Rectal smooth muscle tissue (tissue), 1 donor: ENCODE measurements around the gene PLCB1.
A peak's percentile ranks its signal among the peaks of the same experiment; 100 is the strongest.

ENCODE experiments used
- H3K27ac ChIP-seq: one replicate; pipeline ENCODE4 v1.7.0; 2013; ENCODE audit warnings: low read depth, low read length, inconsistent platforms
- H3K27me3 ChIP-seq: one replicate; pipeline ENCODE4 v1.7.0; 2013; ENCODE audit warnings: low read length; ENCODE audit not compliant: control insufficient read depth, insufficient read depth
- H3K36me3 ChIP-seq: one replicate; pipeline ENCODE4 v1.7.0; 2013; ENCODE audit warnings: low read length; ENCODE audit not compliant: control insufficient read depth, insufficient read depth
- H3K4me1 ChIP-seq: one replicate; pipeline ENCODE4 v1.7.0; 2013; ENCODE audit warnings: low read length; ENCODE audit not compliant: control insufficient read depth, insufficient read depth
- H3K4me3 ChIP-seq: one replicate; pipeline ENCODE4 v1.7.0; 2013; ENCODE audit warnings: low read length
- H3K9ac ChIP-seq: one replicate; pipeline ENCODE4 v1.7.0; 2013; ENCODE audit warnings: low read length

The PLCB1 gene

GRCh38 chr20:8118039-8118438, 14.0 kb upstream of the PLCB1 start:
- Histone ChIP-seq H3K4me3 (no peak overlapping the region), H3K9ac (no peak overlapping the region), H3K27ac (peak overlapping the region; percentile 70), H3K27me3 (no peaks in the 10 kb centered on the region), H3K36me3 (no peaks in the 10 kb centered on the region), H3K4me1 (peaks cover 27% of the 10 kb centered on the region)

DNA sequence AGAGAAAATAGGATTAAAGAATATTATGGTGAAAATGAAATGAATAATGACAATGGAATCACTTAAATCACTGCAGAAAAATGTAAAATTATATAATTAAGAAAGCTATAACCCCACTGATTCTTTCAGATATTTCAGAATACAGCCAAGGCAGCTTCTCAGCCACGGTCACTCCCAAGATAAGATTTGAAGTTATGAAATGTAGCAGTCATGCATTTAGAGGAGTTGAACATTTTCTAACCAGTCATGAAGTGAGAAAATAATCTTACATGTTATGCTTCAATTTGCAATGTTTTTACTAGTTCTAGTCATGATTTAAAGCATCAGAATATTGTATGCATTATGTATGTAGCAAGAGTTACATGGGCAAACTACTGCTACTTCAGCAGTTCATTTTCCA, 13.3 kb upstream of the PLCB1 start:
- Histone ChIP-seq H3K4me1 (peaks cover 27% of the 10 kb centered on the region), H3K36me3 (no peaks in the 10 kb centered on the region), H3K4me3 (no peak overlapping the region), H3K9ac (no peak overlapping the region), H3K27ac (no peak overlapping the region), H3K27me3 (no peaks in the 10 kb centered on the region)

DNA sequence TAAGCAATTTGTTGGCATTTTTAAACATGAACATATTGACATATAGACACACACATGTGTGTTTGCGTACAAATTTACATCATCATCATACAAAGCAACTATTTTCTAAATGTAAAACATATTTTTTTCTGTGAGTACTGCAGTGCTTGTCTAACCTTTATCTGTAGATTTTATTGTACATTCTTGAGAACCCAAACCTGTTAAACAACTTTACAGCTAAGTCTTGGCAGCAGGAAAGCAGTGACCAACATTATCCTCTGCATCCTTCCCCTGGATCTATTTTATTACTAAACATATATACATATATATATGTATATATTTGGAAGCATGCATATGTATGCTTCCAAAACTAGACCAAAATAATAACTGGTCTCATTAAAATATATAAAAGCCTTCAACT, 10.4 kb upstream of the PLCB1 start:
- Histone ChIP-seq H3K27ac (no peak overlapping the region), H3K4me3 (no peak overlapping the region), H3K27me3 (no peaks in the 10 kb centered on the region), H3K4me1 (peaks cover 18% of the 10 kb centered on the region), H3K36me3 (no peaks in the 10 kb centered on the region), H3K9ac (no peak overlapping the region)

GRCh38 chr20:8124639-8125038, 7.4 kb upstream of the PLCB1 start:
- Histone ChIP-seq H3K27me3 (no peaks in the 10 kb centered on the region), H3K36me3 (no peaks in the 10 kb centered on the region), H3K4me1 (peaks cover 21% of the 10 kb centered on the region), H3K4me3 (no peak overlapping the region), H3K9ac (no peak overlapping the region), H3K27ac (no peak overlapping the region)

DNA sequence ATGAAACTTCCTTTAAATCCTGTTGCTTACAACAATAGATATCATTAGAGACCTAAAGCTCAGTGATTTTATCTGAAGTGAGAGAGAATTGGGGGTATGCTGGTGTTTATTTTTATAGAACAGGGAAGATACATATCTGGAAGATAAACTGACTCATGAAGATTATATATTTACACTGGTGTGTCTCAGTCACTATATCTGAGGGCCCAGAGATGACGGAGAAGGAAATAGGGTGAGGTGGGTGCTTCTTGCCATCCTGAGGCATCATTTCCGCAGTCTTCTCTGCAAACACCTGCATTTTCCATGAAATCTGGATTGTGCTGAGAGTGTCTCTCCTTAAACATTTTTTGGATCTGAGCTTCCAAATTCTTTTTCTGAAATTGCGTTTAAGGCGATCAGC, 5.9 kb upstream of the PLCB1 start:
- Histone ChIP-seq H3K27me3 (no peaks in the 10 kb centered on the region), H3K27ac (no peak overlapping the region), H3K36me3 (no peaks in the 10 kb centered on the region), H3K9ac (no peak overlapping the region), H3K4me1 (peaks cover 21% of the 10 kb centered on the region), H3K4me3 (no peak overlapping the region)

GRCh38 chr20:8126841-8127378, 5.2 kb upstream of the PLCB1 start:
- no peak overlapping the region for H3K9ac ChIP-seq
- no peak overlapping the region for H3K4me3 ChIP-seq
- H3K36me3 ChIP-seq: no peaks in the 10 kb centered on the region
- no peaks in the 10 kb centered on the region for H3K27me3 ChIP-seq
- peaks cover 21% of the 10 kb centered on the region for H3K4me1 ChIP-seq
- H3K27ac ChIP-seq: no peak overlapping the region

- peaks cover 21% of the 10 kb centered on the region for H3K4me1 ChIP-seq
- H3K9ac ChIP-seq: no peak overlapping the region
- H3K27me3 ChIP-seq: no peaks in the 10 kb centered on the region
- no peaks in the 10 kb centered on the region for H3K36me3 ChIP-seq
- no peak overlapping the region for H3K27ac ChIP-seq
- H3K4me3 ChIP-seq: no peak overlapping the region
Observed at GRCh38 chr20:8127553-8128255, 4.4 kb upstream of the PLCB1 start.

DNA sequence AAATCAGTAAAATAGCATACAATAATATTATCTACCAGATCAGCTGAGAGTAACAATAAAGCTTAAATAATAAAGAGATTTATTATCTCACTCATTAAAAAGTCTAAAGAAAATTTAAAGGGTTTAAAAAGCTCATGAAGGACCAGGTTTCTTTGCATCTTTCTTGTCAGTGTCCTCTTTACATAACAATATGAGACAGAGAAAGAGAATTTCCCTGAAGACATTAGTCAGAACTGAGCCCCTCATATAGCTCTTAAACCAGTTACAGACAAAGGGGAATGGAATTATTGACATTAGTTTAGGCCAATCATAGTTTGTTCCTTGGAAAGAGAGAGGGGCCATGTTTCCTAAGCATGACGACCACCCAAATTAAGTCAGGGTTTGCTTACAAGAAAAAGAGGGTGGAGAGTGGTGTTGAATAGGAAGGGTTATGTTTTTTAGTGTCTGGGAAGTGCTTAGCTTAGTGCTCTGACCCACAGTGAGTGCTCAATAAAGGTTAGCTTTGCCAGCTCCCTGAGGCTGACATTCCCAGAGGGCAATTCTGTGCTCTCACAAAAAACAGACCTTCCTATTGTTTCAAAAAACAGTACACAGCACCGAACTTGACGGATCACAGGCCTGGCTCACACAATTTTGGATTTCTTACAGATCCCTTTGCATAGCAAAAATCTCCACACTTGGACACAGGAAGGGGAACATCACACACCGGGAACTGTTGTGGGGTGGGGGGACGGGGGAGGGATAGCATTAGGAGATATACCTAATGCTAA, 3.6 kb upstream of the PLCB1 start:
- Histone ChIP-seq H3K9ac (no peak overlapping the region), H3K27me3 (peaks cover 2% of the 10 kb centered on the region), H3K4me3 (no peak overlapping the region), H3K4me1 (peaks cover 21% of the 10 kb centered on the region), H3K36me3 (no peaks in the 10 kb centered on the region), H3K27ac (no peak overlapping the region)

- H3K27me3 ChIP-seq: peaks cover 2% of the 10 kb centered on the region
- peaks cover 21% of the 10 kb centered on the region for H3K4me1 ChIP-seq
- no peaks in the 10 kb centered on the region for H3K36me3 ChIP-seq
- H3K9ac ChIP-seq: no peak overlapping the region
- H3K27ac ChIP-seq: peak overlapping the region; percentile 54
- H3K4me3 ChIP-seq: no peak overlapping the region
Observed at GRCh38 chr20:8129211-8129976, 2.7 kb upstream of the PLCB1 start.

- Histone ChIP-seq H3K9ac (no peak overlapping the region), H3K4me1 (peaks cover 27% of the 10 kb centered on the region), H3K36me3 (no peaks in the 10 kb centered on the region), H3K27ac (peak overlapping the region; percentile 71), H3K4me3 (no peak overlapping the region), H3K27me3 (peaks cover 2% of the 10 kb centered on the region)
Observed at GRCh38 chr20:8130840-8131526, 1.1 kb upstream of the PLCB1 start.

DNA sequence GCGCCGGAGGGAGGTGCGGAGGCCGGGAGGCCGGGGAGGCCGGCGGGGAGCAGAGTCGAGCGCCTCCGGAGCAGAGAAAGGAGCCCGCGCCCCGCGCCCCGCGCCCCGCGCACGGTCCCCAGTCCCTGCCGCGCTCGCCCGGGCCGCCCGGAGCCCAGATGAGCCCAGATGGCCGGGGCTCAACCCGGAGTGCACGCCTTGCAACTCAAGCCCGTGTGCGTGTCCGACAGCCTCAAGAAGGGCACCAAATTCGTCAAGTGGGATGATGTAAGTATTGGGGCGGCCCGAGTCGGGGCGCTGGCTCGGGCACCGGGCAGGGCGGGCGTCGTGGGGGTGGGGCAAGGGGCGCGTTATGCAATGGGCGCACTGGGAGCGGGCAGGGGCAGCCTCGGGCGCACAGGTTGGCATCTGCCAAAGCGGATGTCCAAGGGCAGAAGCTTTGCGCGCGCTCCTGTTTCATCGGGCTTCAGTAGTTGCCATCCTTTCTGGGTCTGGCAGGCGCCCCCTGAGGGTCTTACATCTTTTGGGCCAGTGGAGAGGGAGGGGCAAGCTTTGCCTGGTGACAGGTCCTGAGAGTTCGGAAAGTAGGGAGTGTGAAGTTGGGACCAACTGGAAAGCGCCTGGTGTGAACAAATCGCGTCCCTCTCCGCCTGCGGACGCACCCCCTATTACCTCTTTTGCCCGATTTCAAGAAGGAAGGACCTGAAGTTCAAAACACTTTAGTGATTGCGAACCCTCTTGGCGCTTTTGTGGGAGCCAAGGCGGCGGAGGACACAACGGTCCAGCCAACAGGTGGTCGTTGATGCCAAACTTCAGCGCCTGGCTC, 631 bp downstream of the PLCB1 start:
- Histone ChIP-seq H3K4me3 (peak overlapping the region; percentile 80), H3K27ac (peak overlapping the region; percentile 82), H3K36me3 (no peaks in the 10 kb centered on the region), H3K9ac (peak overlapping the region; percentile 39), H3K4me1 (peaks cover 21% of the 10 kb centered on the region), H3K27me3 (peaks cover 2% of the 10 kb centered on the region)
